Activated naive CD8-positive, alpha-beta T cell treated with anti-CD3 and anti-CD28 coated beads for 36 hours (primary cell): Measurements from ENCODE around the gene IFT172. TPM values are rescaled to one million over a fixed set of nuclear protein-coding genes. Genes with fewer than 3 reads are reported as not detected.
A peak's percentile ranks its signal among the peaks of the same experiment; 100 is the strongest.
"Not testable (repeated sequence)": the region's sequence is repeated elsewhere in the genome, so short reads cannot be mapped to it uniquely, and the experiment has no call there.

Experiments
- DNase-seq: peaks from one replicate; pipeline ENCODE4 v3.0.0; 2021
- H3K27ac Mint-ChIP-seq: one replicate; pipeline ENCODE4 v1.8.0; 2022; ENCODE audit warnings: mild to moderate bottlenecking, moderate library complexity, mixed read lengths
- H3K27me3 Mint-ChIP-seq: one replicate; pipeline ENCODE4 v1.8.0; 2022; ENCODE audit warnings: mild to moderate bottlenecking, mixed read lengths
- H3K36me3 Mint-ChIP-seq: one replicate; pipeline ENCODE4 v1.8.0; 2021; ENCODE audit warnings: mild to moderate bottlenecking, mixed read lengths
- H3K4me1 Mint-ChIP-seq: one replicate; pipeline ENCODE4 v1.8.0; 2021; ENCODE audit warnings: mixed read lengths
- H3K4me3 Mint-ChIP-seq: one replicate; pipeline ENCODE4 v1.8.0; 2022; ENCODE audit warnings: mild to moderate bottlenecking, moderate library complexity, mixed read lengths
- H3K9me3 Mint-ChIP-seq: one replicate; pipeline ENCODE4 v1.8.0; 2022; ENCODE audit warnings: mixed read lengths
- total RNA-seq, 2 experiments: library from RNA; stranded (reverse); gene quantifications; one replicate each; pipeline ENCODE4 v1.2.3, GENCODE V29; 2021

IFT172 gene
- total RNA-seq, 2 experiments from 2014 or later, result 7.1 to 8.1 TPM

GRCh38 chr2:27451095-27451494, 38.4 kb downstream of the IFT172 start:
- Mint-ChIP-seq H3K4me3 (no peak overlapping the region), H3K9me3 (no peaks in the 10 kb centered on the region), H3K4me1 (peaks cover 1% of the 10 kb centered on the region), H3K36me3 (peaks cover 2% of the 10 kb centered on the region), H3K27ac (no peak overlapping the region), H3K27me3 (no peaks in the 10 kb centered on the region)
- DNase-seq, result no peak

- Mint-ChIP-seq H3K4me1 (peaks cover 7% of the 10 kb centered on the region), H3K36me3 (peaks cover 3% of the 10 kb centered on the region), H3K27me3 (no peaks in the 10 kb centered on the region), H3K4me3 (no peak overlapping the region), H3K9me3 (no peaks in the 10 kb centered on the region), H3K27ac (no peak overlapping the region)
- DNase-seq, result no peak
Measured at GRCh38 chr2:27448381-27448780, 41.2 kb downstream of the IFT172 start.

- peak; percentile 16 for DNase-seq
- Mint-ChIP-seq H3K27me3 (no peaks in the 10 kb centered on the region), H3K4me1 (peaks cover 7% of the 10 kb centered on the region), H3K27ac (no peak overlapping the region), H3K4me3 (no peak overlapping the region), H3K9me3 (no peaks in the 10 kb centered on the region), H3K36me3 (peaks cover 15% of the 10 kb centered on the region)
Measured at GRCh38 chr2:27446057-27446456, 43.5 kb downstream of the IFT172 start.

- peak overlapping the region; percentile 64 for H3K27ac Mint-ChIP-seq
- no peaks in the 10 kb centered on the region for H3K27me3 Mint-ChIP-seq
- no peak for DNase-seq
- no peaks in the 10 kb centered on the region for H3K9me3 Mint-ChIP-seq
- H3K4me1 Mint-ChIP-seq, result peaks cover 7% of the 10 kb centered on the region
- H3K36me3 Mint-ChIP-seq, result peaks cover 19% of the 10 kb centered on the region
- no peak overlapping the region for H3K4me3 Mint-ChIP-seq
Measured at GRCh38 chr2:27445615-27446014, 43.9 kb downstream of the IFT172 start.

- Mint-ChIP-seq H3K9me3 (no peaks in the 10 kb centered on the region), H3K36me3 (peaks cover 21% of the 10 kb centered on the region), H3K27me3 (no peaks in the 10 kb centered on the region), H3K4me3 (no peak overlapping the region), H3K27ac (no peak overlapping the region), H3K4me1 (peaks cover 7% of the 10 kb centered on the region)
- no peak for DNase-seq
Measured at GRCh38 chr2:27445155-27445554, 44.4 kb downstream of the IFT172 start.

GRCh38 chr2:27442920-27443282, 46.6 kb downstream of the IFT172 start:
- H3K4me1 Mint-ChIP-seq, result peaks cover 7% of the 10 kb centered on the region
- no peaks in the 10 kb centered on the region for H3K9me3 Mint-ChIP-seq
- no peak for DNase-seq
- H3K27ac Mint-ChIP-seq, result peak overlapping the region; percentile 54
- H3K4me3 Mint-ChIP-seq, result peak overlapping the region; percentile 24
- no peaks in the 10 kb centered on the region for H3K27me3 Mint-ChIP-seq
- H3K36me3 Mint-ChIP-seq, result peaks cover 24% of the 10 kb centered on the region

- Mint-ChIP-seq H3K4me1 (peaks cover 7% of the 10 kb centered on the region), H3K27ac (peak within 1 kb of the TSS; percentile 54), H3K27me3 (no peaks in the 10 kb centered on the region), H3K36me3 (peaks cover 24% of the 10 kb centered on the region), H3K9me3 (no peaks in the 10 kb centered on the region), H3K4me3 (peak within 1 kb of the TSS; percentile 24)
- peak; percentile 53 for DNase-seq
Measured at GRCh38 chr2:27441958-27442919, 47.3 kb downstream of the IFT172 start, which contains the start of gene KRTCAP3. KRTCAP3 (plus strand) TSS chr2:27442381; CDS start chr2:27442413, 32 bp downstream.

GRCh38 chr2:27441226-27441926, 48.2 kb downstream of the IFT172 start:
- DNase-seq, result no peak
- H3K27ac Mint-ChIP-seq, result no peak overlapping the region
- H3K36me3 Mint-ChIP-seq, result peaks cover 24% of the 10 kb centered on the region
- peaks cover 7% of the 10 kb centered on the region for H3K4me1 Mint-ChIP-seq
- H3K9me3 Mint-ChIP-seq, result no peaks in the 10 kb centered on the region
- H3K27me3 Mint-ChIP-seq, result no peaks in the 10 kb centered on the region
- H3K4me3 Mint-ChIP-seq, result no peak overlapping the region

- Mint-ChIP-seq H3K9me3 (no peaks in the 10 kb centered on the region), H3K27me3 (no peaks in the 10 kb centered on the region), H3K4me3 (no peak overlapping the region), H3K27ac (no peak overlapping the region), H3K36me3 (peaks cover 16% of the 10 kb centered on the region), H3K4me1 (peaks cover 9% of the 10 kb centered on the region)
- DNase-seq, result no peak
Measured at GRCh38 chr2:27435628-27436027, 53.9 kb downstream of the IFT172 start.

- Mint-ChIP-seq H3K4me3 (peak overlapping the region; percentile 65), H3K36me3 (peaks cover 13% of the 10 kb centered on the region), H3K27me3 (no peaks in the 10 kb centered on the region), H3K4me1 (peaks cover 30% of the 10 kb centered on the region), H3K9me3 (no peaks in the 10 kb centered on the region), H3K27ac (peak overlapping the region; percentile 95)
- DNase-seq, result peak; percentile 36
Measured at GRCh38 chr2:27431395-27431794, 58.1 kb downstream of the IFT172 start.

- Mint-ChIP-seq H3K9me3 (no peaks in the 10 kb centered on the region), H3K4me1 (peaks cover 30% of the 10 kb centered on the region), H3K27me3 (no peaks in the 10 kb centered on the region), H3K4me3 (peak overlapping the region; percentile 98), H3K36me3 (peaks cover 13% of the 10 kb centered on the region), H3K27ac (peak overlapping the region; percentile 95)
- DNase-seq, result peak; percentile 89
Measured at GRCh38 chr2:27428978-27429541, 60.5 kb downstream of the IFT172 start.

GRCh38 chr2:27428213-27428977, 61.1 kb downstream of the IFT172 start, which contains the start of gene NRBP1:
NRBP1 (plus strand) TSS chr2:27428631; CDS start chr2:27433274, 4,643 bp downstream.
- peak; percentile 96 for DNase-seq
- Mint-ChIP-seq H3K9me3 (no peaks in the 10 kb centered on the region), H3K4me1 (peaks cover 30% of the 10 kb centered on the region), H3K4me3 (peak within 1 kb of the TSS; percentile 98), H3K27me3 (no peaks in the 10 kb centered on the region), H3K27ac (peak within 1 kb of the TSS; percentile 98), H3K36me3 (peaks cover 10% of the 10 kb centered on the region)

GRCh38 chr2:27427863-27428212, 61.7 kb downstream of the IFT172 start:
- Mint-ChIP-seq H3K27ac (peak overlapping the region; percentile 98), H3K9me3 (no peaks in the 10 kb centered on the region), H3K27me3 (no peaks in the 10 kb centered on the region), H3K4me3 (peak overlapping the region; percentile 98), H3K36me3 (peaks cover 7% of the 10 kb centered on the region), H3K4me1 (peaks cover 28% of the 10 kb centered on the region)
- no peak for DNase-seq

GRCh38 chr2:27425039-27425438, 64.5 kb downstream of the IFT172 start:
- H3K4me1 Mint-ChIP-seq, result peaks cover 16% of the 10 kb centered on the region
- not testable (repeated sequence) for H3K9me3 Mint-ChIP-seq, H3K4me3 Mint-ChIP-seq, H3K36me3 Mint-ChIP-seq, DNase-seq, H3K27ac Mint-ChIP-seq, H3K27me3 Mint-ChIP-seq
